H9 (cell line): ENCODE results near the gene EPHB6. TPM values are rescaled to one million over a fixed set of nuclear protein-coding genes. Genes with fewer than 3 reads are reported as not detected.

Experiments used
- DNase-seq: peaks from one replicate; pipeline ENCODE4 v3.0.0-alpha.2; 2017
- H2AFZ ChIP-seq: one replicate; pipeline ENCODE4 v1.6.1; 2013; ENCODE audit warnings: mild to moderate bottlenecking, low read length, control low read depth, moderate library complexity
- H2AK5ac ChIP-seq: 2 replicates; pipeline ENCODE4 v1.6.1; 2013; ENCODE audit warnings: low read length, control low read depth, mixed read lengths; ENCODE audit not compliant: insufficient read length
- H2BK120ac ChIP-seq: one replicate; pipeline ENCODE4 v1.6.1; 2013; ENCODE audit warnings: low read depth, mild to moderate bottlenecking, low read length, control low read depth, inconsistent platforms; ENCODE audit not compliant: poor library complexity, severe bottlenecking
- H2BK12ac ChIP-seq: 2 replicates; pipeline ENCODE4 v1.6.1; 2013; ENCODE audit warnings: low read length, control low read depth, mixed read lengths, low read depth; ENCODE audit not compliant: insufficient read length
- H2BK15ac ChIP-seq: 2 replicates; pipeline ENCODE4 v1.6.1; 2013; ENCODE audit warnings: low read depth, low read length, control low read depth
- H2BK20ac ChIP-seq: one replicate; pipeline ENCODE4 v1.6.1; 2013; ENCODE audit warnings: low read depth, mild to moderate bottlenecking, low read length, control low read depth, inconsistent platforms; ENCODE audit not compliant: poor library complexity, severe bottlenecking
- H2BK5ac ChIP-seq: 2 replicates; pipeline ENCODE4 v1.6.1; 2013; ENCODE audit warnings: low read length, control low read depth, mixed read lengths; ENCODE audit not compliant: insufficient read length
- H3K14ac ChIP-seq: 2 replicates; pipeline ENCODE4 v1.6.1; 2013; ENCODE audit warnings: low read length, control low read depth; ENCODE audit not compliant: insufficient read depth
- H3K18ac ChIP-seq: 2 replicates; pipeline ENCODE4 v1.6.1; 2013; ENCODE audit warnings: low read depth, mild to moderate bottlenecking, mixed read lengths, low read length, control low read depth; ENCODE audit not compliant: insufficient read length
- H3K23ac ChIP-seq: 2 replicates; pipeline ENCODE4 v1.6.1; 2013; ENCODE audit warnings: low read length, control low read depth, mixed read lengths, low read depth; ENCODE audit not compliant: insufficient read length
- H3K23me2 ChIP-seq: 2 replicates; pipeline ENCODE4 v1.6.1; 2013; ENCODE audit warnings: low read depth, mild to moderate bottlenecking, mixed read lengths, low read length, control low read depth; ENCODE audit not compliant: insufficient read length, poor library complexity, severe bottlenecking
- H3K27ac ChIP-seq: 2 replicates; pipeline ENCODE4 v1.5.1; 2013; ENCODE audit warnings: low read length, control low read depth, mixed read lengths, low read depth; ENCODE audit not compliant: insufficient read length
- H3K27me3 ChIP-seq: 2 replicates; pipeline ENCODE4 v1.6.1; 2013; ENCODE audit warnings: low read length, control low read depth, inconsistent platforms; ENCODE audit not compliant: insufficient read depth
- H3K4ac ChIP-seq: 2 replicates; pipeline ENCODE4 v1.6.1; 2013; ENCODE audit warnings: low read depth, mild to moderate bottlenecking, control low read depth, inconsistent platforms, low read length, moderate library complexity
- H3K4me1 ChIP-seq: 2 replicates; pipeline ENCODE4 v1.6.1; 2013; ENCODE audit warnings: low read length, control low read depth, inconsistent platforms; ENCODE audit not compliant: insufficient read depth
- H3K4me2 ChIP-seq: 2 replicates; pipeline ENCODE4 v1.6.1; 2013; ENCODE audit warnings: low read length, control low read depth, mixed read lengths; ENCODE audit not compliant: insufficient read length, insufficient read depth
- H3K56ac ChIP-seq: 2 replicates; pipeline ENCODE4 v1.6.1; 2013; ENCODE audit warnings: low read depth, mild to moderate bottlenecking, mixed read lengths, low read length, control low read depth; ENCODE audit not compliant: insufficient read length
- H3K79me1 ChIP-seq: 2 replicates; pipeline ENCODE4 v1.6.1; 2013; ENCODE audit warnings: low read depth, mild to moderate bottlenecking, moderate library complexity, low read length, control low read depth, inconsistent platforms; ENCODE audit not compliant: insufficient read depth, poor library complexity, severe bottlenecking
- H3K79me2 ChIP-seq: 2 replicates; pipeline ENCODE4 v1.6.1; 2013; ENCODE audit warnings: low read length, control low read depth, inconsistent platforms; ENCODE audit not compliant: insufficient read depth
- H3K9ac ChIP-seq: 2 replicates; pipeline ENCODE4 v1.6.1; 2013; ENCODE audit warnings: low read length, control low read depth, mixed read lengths; ENCODE audit not compliant: insufficient read length; ENCODE audit errors: extremely low read depth
- H3K9me3 ChIP-seq: one replicate; pipeline ENCODE4 v1.6.1; 2013; ENCODE audit warnings: low read depth, low read length, inconsistent platforms; ENCODE audit not compliant: control insufficient read depth
- H3T11ph ChIP-seq: one replicate; pipeline ENCODE4 v1.6.1; 2013; ENCODE audit warnings: mild to moderate bottlenecking, low read length, control low read depth, inconsistent platforms
- H4K20me1 ChIP-seq: one replicate; pipeline ENCODE4 v1.6.1; 2013; ENCODE audit not compliant: control insufficient read depth, insufficient read length, insufficient read depth
- H4K5ac ChIP-seq: 2 replicates; pipeline ENCODE4 v1.6.1; 2013; ENCODE audit warnings: low read depth, mild to moderate bottlenecking, mixed read lengths, low read length, control low read depth; ENCODE audit not compliant: insufficient read length
- H4K8ac ChIP-seq: replicated peaks from 2 replicates; pipeline ENCODE4 v1.6.1; 2013; ENCODE audit warnings: low read length, control low read depth, mixed read lengths, low read depth; ENCODE audit not compliant: insufficient read length
- H4K91ac ChIP-seq: 2 replicates; pipeline ENCODE4 v1.6.1; 2013; ENCODE audit warnings: low read depth, mild to moderate bottlenecking, moderate library complexity, mixed read lengths, low read length, control low read depth; ENCODE audit not compliant: insufficient read length
- H3K27ac Mint-ChIP-seq, 3 experiments: 2 replicates in 2 of 3; 3 replicates in 1 of 3; pipeline ENCODE4 v1.8.0; 2020 to 2021; ENCODE audit warnings: mixed read lengths in 3 of 3, mild to moderate bottlenecking in 1 of 3, moderate library complexity in 1 of 3
- H3K27me3 Mint-ChIP-seq: 2 replicates; pipeline ENCODE4 v1.8.0; 2021; ENCODE audit warnings: low read depth, mild to moderate bottlenecking, moderate library complexity, mixed read lengths
- H3K36me3 Mint-ChIP-seq, 3 experiments: 2 replicates in 2 of 3; 3 replicates in 1 of 3; pipeline ENCODE4 v1.8.0; 2020 to 2021; ENCODE audit warnings: low read depth in 3 of 3, mixed read lengths in 3 of 3; ENCODE audit not compliant: insufficient read depth in 1 of 3
- H3K4me1 Mint-ChIP-seq, 2 experiments: 2 replicates each; pipeline ENCODE4 v1.8.0; 2020; ENCODE audit warnings: mixed read lengths in 2 of 2
- H3K4me3 Mint-ChIP-seq, 2 experiments: 2 replicates in 1 of 2; 3 replicates in 1 of 2; pipeline ENCODE4 v1.8.0; 2020 to 2021; ENCODE audit warnings: mild to moderate bottlenecking in 2 of 2, mixed read lengths in 2 of 2, moderate library complexity in 1 of 2
- H3K9me3 Mint-ChIP-seq, 2 experiments: 2 replicates in 1 of 2; 3 replicates in 1 of 2; pipeline ENCODE4 v1.8.0; 2020; ENCODE audit warnings: mild to moderate bottlenecking in 2 of 2, mixed read lengths in 2 of 2, moderate library complexity in 1 of 2
- WGBS: extraction: QIAGEN DNeasy Blood & Tissue Kit; methylation state at CpG from one replicate; pipeline ENCODE4 v1.1.7; 2013; ENCODE audit warnings: missing lambda C conversion rate, low lambda C conversion rate, mixed read lengths; ENCODE audit not compliant: insufficient read length; ENCODE audit errors: extremely low coverage; 5-methylcytosine and 5-hydroxymethylcytosine counted together
- total RNA-seq: library from RNA; stranded (reverse); gene quantifications from 2 replicates; pipeline ENCODE4 v1.2.1, GENCODE V29; 2021
- TF ChIP-seq, protein P1 (sequence below): fragments of 200-600 bp; sonication (generic); conservative IDR thresholded peaks from 3 replicates; pipeline ENCODE4 v1.8.0; 2021; ENCODE audit warnings: antibody characterized with exemption, mild to moderate bottlenecking

Gene EPHB6
- total RNA-seq, 1 experiment from 2014 or later, result 9.7 TPM

DNA sequence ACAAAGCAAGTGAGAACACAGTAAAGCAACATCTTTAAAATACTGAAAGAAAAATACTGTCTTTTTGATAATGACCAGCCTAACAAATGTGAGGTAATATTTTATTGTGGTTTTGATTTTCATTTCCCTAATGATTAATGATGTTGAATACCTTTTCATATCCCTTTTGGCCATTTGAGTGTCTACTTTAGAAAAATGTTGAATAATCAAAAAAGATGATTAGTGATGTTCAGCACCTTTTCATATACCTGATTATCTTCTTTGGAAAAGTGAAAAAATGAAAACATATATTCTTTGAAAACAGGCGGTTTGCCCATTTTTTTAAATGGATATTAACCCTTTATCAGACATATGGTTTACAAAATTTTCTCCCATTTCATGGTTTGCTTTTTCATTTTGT is 32.2 kb upstream of the EPHB6 start:
- Histone ChIP-seq H2BK12ac (no peak overlapping the region), H2BK120ac (no peak overlapping the region), H3K56ac (no peak overlapping the region), H3K9me3 (no peaks in the 10 kb centered on the region), H4K20me1 (no peaks in the 10 kb centered on the region), H3K4me1 (no peaks in the 10 kb centered on the region), H3K79me2 (no peaks in the 10 kb centered on the region), H2BK15ac (no peak overlapping the region), H3K4me2 (no peak overlapping the region), H2BK20ac (no peak overlapping the region), H3K4ac (no peak overlapping the region), H2AK5ac (no peak overlapping the region), H3K14ac (no peak overlapping the region), H3K23ac (no peak overlapping the region), H3K27ac (no peak overlapping the region), H3K9ac (no peak overlapping the region), H4K5ac (no peak overlapping the region), H2AFZ (no peak overlapping the region), H3K18ac (no peak overlapping the region), H2BK5ac (no peak overlapping the region), H3T11ph (no peak overlapping the region), H3K23me2 (no peaks in the 10 kb centered on the region), H4K8ac (no peak overlapping the region), H3K27me3 (no peaks in the 10 kb centered on the region), H3K79me1 (no peaks in the 10 kb centered on the region), H4K91ac (no peak overlapping the region)
- Mint-ChIP-seq H3K27me3 (no peaks in the 10 kb centered on the region), H3K4me3 (no peak overlapping the region), H3K9me3 (peaks cover 28 to 31% of the 10 kb centered on the region in 2 experiments), H3K27ac (no peak overlapping the region), H3K36me3 (peaks cover 4 to 23% (median 6%) of the 10 kb centered on the region in 3 experiments; a peak in 6 of 7 replicates), H3K4me1 (peaks cover 0 to 6% of the 10 kb centered on the region in 2 experiments; a peak in 2 of 4 replicates)
- WGBS, result no CpG with 5 or more reads among the region's 1 CpG
- DNase-seq, result no peak
- TF ChIP-seq, protein P1, sequence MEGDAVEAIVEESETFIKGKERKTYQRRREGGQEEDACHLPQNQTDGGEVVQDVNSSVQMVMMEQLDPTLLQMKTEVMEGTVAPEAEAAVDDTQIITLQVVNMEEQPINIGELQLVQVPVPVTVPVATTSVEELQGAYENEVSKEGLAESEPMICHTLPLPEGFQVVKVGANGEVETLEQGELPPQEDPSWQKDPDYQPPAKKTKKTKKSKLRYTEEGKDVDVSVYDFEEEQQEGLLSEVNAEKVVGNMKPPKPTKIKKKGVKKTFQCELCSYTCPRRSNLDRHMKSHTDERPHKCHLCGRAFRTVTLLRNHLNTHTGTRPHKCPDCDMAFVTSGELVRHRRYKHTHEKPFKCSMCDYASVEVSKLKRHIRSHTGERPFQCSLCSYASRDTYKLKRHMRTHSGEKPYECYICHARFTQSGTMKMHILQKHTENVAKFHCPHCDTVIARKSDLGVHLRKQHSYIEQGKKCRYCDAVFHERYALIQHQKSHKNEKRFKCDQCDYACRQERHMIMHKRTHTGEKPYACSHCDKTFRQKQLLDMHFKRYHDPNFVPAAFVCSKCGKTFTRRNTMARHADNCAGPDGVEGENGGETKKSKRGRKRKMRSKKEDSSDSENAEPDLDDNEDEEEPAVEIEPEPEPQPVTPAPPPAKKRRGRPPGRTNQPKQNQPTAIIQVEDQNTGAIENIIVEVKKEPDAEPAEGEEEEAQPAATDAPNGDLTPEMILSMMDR, result no peak
